ENCODE measurements around the gene SF3B3.

The SF3B3 gene

DNA sequence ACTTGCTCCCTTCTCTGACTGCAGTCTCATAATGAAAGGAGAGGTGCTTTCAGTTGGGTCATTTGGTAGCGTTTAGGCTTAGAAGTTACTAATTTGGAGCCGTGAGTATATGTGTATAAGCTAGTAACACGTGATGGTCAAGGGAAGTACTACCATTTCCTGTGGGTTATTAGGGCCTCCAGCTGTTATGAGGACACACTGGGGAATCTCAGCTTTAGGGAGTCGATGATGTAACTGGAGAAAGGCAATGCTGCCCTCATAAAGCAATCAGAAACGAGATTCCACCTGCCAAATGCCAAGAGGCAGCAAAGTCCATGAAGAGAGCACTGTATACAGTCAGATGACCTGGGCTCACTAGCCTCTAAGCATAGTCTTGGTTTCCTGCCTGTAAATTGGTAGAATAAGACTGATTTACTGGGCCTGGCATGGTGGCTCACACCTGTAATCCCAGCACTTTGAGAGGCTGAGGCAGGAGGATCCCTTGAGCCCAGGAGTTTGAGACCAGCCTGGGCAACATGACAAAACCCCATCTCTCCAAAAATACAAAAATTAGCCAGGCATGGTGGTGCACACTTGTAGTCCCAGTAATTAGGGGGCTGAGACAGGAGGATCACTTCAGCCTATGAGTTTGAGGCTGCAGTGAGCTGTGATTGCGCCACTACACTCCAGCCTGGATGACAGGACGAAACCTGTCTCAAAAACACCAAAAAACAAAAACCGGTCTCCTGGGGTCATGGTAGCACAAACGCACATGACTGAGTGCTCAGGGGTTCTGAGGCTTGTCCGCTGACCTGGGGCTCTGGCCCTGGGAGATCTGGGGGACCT lies 53.0 kb downstream of the SF3B3 start:
- H3K36me3 Mint-ChIP-seq (ENCODE audit: low read depth), result peaks cover 30% of the 10 kb centered on the region
- no peak for TF ChIP-seq CTCF (IDR thresholded peaks at IDR 0.05)
- H3K4me3 Mint-ChIP-seq, result no peak overlapping the region
- H3K9me3 Mint-ChIP-seq, result no peaks in the 10 kb centered on the region
- no peak for DNase-seq
- H3K27me3 Mint-ChIP-seq (ENCODE audit: low read depth, poor library complexity), result no peaks in the 10 kb centered on the region
- H3K4me1 Mint-ChIP-seq, result peaks cover 5% of the 10 kb centered on the region
- peak overlapping the region; percentile 89 for H3K27ac Mint-ChIP-seq

DNA sequence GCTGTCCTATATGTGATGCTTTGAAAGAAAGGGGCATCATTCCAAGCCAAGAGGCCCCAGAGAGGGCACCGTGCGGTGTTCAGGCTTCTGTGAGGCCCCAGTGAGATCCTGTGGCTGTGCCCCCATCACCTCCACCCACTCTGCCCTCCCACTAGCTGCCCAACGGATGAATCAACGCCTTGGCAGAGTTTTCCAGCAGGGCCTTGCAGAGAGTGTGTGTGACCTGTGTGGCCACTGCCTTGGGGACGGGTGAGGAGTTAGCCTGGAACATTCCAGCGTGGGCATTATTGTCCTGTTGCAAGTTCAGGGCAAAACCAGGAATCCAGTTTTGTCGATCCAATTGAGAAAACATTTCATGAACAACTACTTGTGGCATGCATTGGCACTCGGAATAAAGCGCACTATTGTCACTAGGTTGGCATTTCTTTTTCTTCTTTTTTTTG lies 53.7 kb downstream of the SF3B3 start:
- Mint-ChIP-seq H3K36me3 (ENCODE audit: low read depth) (peaks cover 23% of the 10 kb centered on the region), H3K27ac (peak overlapping the region; percentile 59), H3K27me3 (ENCODE audit: low read depth, poor library complexity) (no peaks in the 10 kb centered on the region), H3K4me1 (peaks cover 5% of the 10 kb centered on the region), H3K9me3 (no peaks in the 10 kb centered on the region), H3K4me3 (no peak overlapping the region)
- no peak for DNase-seq
- no peak for TF ChIP-seq CTCF (IDR thresholded peaks at IDR 0.05)

GRCh38 chr16:70578035-70578434 lies 54.4 kb downstream of the SF3B3 start:
- no peak overlapping the region for H3K4me3 Mint-ChIP-seq
- no peaks in the 10 kb centered on the region for H3K27me3 Mint-ChIP-seq (ENCODE audit: low read depth, poor library complexity)
- peaks cover 16% of the 10 kb centered on the region for H3K36me3 Mint-ChIP-seq (ENCODE audit: low read depth)
- no peak overlapping the region for H3K27ac Mint-ChIP-seq
- TF ChIP-seq CTCF (IDR thresholded peaks at IDR 0.05), result no peak
- DNase-seq, result no peak
- H3K4me1 Mint-ChIP-seq, result peaks cover 5% of the 10 kb centered on the region
- no peaks in the 10 kb centered on the region for H3K9me3 Mint-ChIP-seq

DNA sequence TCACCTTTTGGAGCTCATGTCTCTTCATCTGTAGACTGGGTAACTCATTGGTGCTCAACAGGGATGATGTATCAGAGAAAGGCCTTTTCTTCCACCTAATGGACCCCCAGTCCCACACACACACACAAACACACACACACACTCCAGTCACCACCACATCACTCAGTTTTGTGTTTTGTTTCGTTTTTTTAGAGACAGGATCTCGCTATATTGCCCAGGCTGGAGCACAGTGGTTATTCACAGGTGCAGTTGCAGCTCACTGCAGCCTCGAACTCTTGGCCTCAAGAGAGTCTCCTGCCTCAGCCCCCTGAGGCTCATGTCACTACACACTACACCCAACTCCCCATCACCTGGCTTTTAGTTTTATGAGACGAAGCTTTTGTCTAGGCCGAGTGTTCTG lies 55.6 kb downstream of the SF3B3 start:
- DNase-seq, result no peak

GRCh38 chr16:70579648-70580630 lies 56.3 kb downstream of the SF3B3 start:
- Mint-ChIP-seq H3K27ac (no peak overlapping the region), H3K4me1 (peaks cover 10% of the 10 kb centered on the region), H3K36me3 (ENCODE audit: low read depth) (no peaks in the 10 kb centered on the region), H3K9me3 (no peaks in the 10 kb centered on the region), H3K4me3 (no peak overlapping the region), H3K27me3 (ENCODE audit: low read depth, poor library complexity) (no peaks in the 10 kb centered on the region)
- TF ChIP-seq CTCF (IDR thresholded peaks at IDR 0.05), result no peak
- no peak for DNase-seq

More for the DNA sequence above, 55.6 kb downstream of the SF3B3 start:
- Mint-ChIP-seq H3K9me3 (no peaks in the 10 kb centered on the region), H3K4me3 (no peak overlapping the region), H3K36me3 (ENCODE audit: low read depth) (peaks cover 6% of the 10 kb centered on the region), H3K27ac (no peak overlapping the region), H3K4me1 (peaks cover 5% of the 10 kb centered on the region), H3K27me3 (ENCODE audit: low read depth, poor library complexity) (no peaks in the 10 kb centered on the region)
- TF ChIP-seq CTCF (IDR thresholded peaks at IDR 0.05), result no peak
